Activated CD4-positive, alpha-beta T cell treated with anti-CD3 and anti-CD28 coated beads for 24 hours (primary cell): ENCODE data around the gene INSYN1.
"Not testable (repeated sequence)": the region's sequence is repeated elsewhere in the genome, so short reads cannot be mapped to it uniquely, and the experiment has no call there.

Source experiments
- DNase-seq, 2 donors: peaks; one replicate each; pipeline ENCODE4 v3.0.0-alpha.2; 2020; ENCODE audit warnings: low read depth in 2 of 2

The INSYN1 gene

DNA sequence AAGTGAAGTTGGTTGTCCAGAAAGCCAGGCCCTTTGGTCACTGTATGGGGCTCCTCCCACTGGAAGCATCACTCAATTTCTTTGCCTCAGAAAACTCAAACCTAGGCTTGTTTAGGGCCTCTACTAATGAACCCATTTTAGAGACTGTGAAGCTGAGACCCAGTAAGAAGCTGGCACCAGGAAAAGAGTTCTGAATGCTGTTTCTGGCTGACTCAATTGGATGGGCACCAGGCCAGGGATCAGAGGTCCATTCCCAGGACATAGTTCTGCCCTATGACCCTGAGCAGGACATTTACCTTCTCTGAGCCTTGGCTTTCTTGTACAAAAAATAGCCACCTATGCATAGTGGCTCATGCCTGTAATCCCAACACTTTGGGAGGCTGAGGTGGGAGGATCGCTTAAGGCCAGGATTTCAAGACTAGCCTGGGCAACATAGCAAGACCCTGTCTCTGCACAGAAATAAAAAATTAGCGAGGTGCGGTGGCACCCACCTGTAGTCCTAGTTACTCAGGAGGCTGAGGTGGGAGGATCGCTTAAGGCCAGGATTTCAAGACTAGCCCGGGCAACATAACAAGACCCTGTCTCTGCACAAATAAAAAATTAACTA is 38.4 kb downstream of the INSYN1 start:
- no peak for DNase-seq

DNA sequence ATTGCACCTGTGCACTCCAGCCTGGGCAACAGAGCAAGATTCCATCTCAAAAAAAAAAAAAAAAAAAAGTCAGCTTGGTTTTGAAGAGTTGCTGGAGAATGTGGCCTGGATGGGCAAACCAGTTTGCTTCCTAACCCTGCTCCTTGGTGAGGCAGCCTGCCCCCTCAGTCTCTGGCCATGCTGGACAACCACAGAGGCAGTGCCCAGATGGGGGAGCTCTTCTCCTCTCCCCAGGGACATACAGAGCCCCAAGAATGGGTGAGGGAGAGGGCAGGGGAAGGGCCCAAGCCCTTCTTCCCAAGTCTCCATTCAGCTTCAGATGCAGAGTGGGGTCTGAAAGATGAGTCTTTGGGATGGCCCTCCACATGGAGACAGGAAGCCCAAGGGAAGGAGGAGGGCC is 41.0 kb downstream of the INSYN1 start:
- DNase-seq: no peak

DNA sequence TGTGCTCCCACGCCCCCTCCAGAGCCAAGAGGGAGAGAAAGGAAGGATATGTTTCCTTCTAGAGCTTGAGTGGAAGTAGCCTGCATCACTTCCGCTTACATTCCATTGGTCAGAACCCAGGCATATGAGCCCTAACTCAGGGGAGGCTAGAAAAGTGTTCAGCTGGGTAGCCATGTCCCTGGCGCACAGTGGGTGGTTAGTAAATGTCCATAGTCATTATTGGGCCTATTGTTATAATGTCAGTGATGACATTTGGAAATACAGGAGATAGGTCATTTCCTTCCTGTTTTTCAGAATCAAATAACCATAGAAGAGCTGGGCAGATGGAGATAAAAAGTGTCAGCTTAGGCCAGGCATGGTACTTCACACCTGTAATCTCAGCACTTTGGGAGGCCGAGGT is 41.6 kb downstream of the INSYN1 start:
- DNase-seq: no peak

DNA sequence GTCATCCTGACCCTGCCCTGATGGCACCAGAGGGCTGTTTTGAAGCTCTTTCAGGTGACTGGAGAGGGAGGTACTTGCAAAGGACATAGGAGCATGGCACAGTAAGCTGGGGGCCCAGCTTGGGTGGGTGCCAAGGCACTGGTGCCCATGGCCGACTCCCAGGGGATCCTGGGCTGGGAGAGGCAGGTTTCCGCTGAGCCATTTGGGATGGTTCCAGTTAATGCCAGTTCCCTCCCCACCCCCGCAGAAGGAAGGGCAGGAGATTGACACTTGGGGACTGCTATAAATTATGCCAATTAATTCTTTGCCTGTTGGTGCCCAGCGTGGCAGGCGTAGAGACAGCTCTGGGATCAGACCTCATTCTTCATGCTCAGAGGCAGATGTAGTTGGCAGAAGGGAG is 42.8 kb downstream of the INSYN1 start:
- no peak for DNase-seq

DNA sequence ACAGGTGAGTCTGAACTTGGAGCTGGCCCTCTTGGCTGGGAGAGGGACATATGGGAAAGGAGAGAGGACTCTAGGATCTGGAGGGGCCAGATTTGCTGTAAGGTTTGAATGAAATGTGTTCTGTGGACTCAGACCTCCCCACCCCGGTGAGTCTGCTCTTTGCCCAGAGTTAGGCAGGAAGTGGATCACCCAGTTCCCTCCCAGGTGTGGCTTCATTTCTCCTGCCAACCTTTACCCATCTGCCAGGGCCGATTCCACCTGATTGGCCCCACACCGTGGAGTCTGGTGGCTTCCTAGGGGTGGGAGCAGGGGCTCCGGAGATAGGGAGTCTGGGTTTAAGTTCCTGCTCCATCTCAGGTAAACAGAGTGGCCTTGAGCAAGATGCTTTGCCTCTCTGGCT is 43.5 kb downstream of the INSYN1 start:
- no peak for DNase-seq

DNA sequence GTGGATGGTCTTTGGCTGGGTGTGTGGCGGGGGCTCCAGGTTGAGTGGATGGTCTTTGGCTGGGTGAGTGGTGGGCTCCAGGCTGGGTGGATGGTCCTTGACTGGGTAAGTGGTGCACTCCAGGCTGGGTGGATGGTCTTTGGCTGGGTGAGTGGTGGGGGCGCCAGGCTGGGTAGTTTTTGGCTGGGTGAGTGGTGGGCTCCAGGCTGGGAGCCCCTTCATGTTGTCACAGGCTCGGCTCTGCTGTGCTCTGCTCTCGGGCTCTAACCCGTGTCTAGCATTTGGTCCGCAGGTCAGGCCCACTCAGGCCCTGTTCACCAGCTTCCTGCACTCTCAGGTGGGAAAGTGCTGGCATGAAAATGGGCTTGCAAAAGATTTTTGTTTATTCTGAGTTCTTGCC is 43.9 kb downstream of the INSYN1 start:
- DNase-seq: no peak

DNA sequence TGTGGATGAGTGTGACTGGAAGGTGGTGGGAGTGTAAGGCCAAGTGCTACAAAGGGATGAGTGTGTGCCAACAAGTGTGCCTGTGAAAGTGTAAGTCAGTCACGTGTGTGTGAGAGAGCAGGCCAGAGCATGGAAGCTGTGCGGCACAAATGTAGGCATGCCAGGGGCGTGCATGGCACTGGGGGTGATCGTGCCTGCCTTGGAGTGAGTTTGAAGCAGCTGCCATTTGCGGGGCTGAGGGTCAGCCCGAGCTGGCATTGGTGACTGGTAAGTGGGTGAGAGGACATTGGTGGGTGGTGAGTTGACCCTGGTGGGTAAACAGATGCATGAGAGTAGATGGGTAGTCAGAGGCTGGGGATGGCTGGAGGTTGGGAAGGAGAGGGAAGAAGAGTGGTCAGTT is 44.5 kb downstream of the INSYN1 start:
- DNase-seq: no peak

DNA sequence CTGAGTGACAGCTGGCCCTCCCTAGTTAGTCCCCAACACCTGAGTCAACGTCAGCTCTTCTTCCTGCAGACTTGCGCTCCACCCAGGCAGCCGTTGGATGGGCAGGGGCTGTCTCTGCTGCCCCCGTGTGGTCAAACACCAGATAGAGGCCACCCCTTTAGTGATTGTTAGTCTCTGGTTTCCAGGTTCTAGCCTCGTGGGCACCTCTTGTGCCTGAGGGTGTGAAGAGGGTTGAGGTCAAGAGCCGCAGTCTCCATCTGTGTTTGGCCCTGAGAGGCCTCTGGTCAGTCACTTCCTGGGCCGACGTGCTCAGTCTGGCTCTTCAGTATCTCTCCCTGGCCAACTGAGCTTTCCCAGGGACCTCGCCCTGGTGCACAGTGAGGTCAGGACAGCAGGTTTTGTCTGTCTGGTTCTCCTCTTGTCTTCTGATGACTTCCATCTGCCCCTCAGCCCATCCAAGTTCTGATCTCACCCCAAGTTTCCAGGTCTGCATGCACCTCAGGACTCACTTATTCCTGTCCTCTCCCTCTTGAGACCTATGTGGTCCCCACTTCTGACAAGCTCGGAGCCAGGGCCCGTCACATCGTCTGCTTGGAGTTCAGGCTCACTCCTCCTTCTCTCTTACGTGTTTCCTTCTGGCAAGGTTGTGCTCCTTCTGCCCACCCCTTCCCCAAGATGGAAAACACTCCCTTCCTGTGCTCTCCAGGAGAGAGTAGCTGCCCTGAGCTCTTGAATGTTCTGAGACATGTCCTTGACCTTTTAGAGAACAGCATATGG is 48.1 kb downstream of the INSYN1 start:
- peak; percentile 58 to 64 for DNase-seq

DNA sequence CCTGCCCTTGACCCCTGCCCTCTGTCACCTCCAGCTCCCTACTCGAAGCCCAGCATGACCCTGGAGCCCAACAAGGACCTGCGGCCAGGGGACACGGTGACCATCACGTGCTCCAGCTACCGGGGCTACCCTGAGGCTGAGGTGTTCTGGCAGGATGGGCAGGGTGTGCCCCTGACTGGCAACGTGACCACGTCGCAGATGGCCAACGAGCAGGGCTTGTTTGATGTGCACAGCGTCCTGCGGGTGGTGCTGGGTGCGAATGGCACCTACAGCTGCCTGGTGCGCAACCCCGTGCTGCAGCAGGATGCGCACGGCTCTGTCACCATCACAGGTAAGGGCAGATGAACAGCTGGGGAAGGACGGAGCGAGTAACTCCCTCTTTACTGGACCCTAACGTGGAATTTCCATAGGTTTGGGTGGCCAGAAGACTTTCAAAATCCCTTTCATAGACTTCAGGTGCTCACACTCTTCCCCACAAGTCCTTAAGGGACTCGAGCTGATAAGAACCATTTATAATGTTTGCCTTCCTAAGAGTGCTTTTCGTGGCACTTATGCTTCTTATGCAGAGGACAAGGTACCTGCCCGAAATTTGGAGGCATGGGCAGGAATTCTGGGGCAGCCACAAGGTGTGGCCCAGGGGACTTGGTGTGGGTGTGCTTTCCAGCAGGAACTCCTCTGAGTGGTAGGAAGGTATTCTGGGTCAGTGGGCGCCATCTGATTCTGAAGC is 48.8 kb downstream of the INSYN1 start:
- not testable (repeated sequence) for DNase-seq

DNA sequence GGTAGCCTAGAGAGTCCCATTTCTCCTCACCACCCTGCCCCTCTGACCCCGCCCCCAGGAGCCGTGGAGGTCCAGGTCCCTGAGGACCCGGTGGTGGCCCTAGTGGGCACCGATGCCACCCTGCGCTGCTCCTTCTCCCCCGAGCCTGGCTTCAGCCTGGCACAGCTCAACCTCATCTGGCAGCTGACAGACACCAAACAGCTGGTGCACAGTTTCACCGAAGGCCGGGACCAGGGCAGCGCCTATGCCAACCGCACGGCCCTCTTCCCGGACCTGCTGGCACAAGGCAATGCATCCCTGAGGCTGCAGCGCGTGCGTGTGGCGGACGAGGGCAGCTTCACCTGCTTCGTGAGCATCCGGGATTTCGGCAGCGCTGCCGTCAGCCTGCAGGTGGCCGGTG is 49.5 kb downstream of the INSYN1 start:
- DNase-seq: not testable (repeated sequence)

DNA sequence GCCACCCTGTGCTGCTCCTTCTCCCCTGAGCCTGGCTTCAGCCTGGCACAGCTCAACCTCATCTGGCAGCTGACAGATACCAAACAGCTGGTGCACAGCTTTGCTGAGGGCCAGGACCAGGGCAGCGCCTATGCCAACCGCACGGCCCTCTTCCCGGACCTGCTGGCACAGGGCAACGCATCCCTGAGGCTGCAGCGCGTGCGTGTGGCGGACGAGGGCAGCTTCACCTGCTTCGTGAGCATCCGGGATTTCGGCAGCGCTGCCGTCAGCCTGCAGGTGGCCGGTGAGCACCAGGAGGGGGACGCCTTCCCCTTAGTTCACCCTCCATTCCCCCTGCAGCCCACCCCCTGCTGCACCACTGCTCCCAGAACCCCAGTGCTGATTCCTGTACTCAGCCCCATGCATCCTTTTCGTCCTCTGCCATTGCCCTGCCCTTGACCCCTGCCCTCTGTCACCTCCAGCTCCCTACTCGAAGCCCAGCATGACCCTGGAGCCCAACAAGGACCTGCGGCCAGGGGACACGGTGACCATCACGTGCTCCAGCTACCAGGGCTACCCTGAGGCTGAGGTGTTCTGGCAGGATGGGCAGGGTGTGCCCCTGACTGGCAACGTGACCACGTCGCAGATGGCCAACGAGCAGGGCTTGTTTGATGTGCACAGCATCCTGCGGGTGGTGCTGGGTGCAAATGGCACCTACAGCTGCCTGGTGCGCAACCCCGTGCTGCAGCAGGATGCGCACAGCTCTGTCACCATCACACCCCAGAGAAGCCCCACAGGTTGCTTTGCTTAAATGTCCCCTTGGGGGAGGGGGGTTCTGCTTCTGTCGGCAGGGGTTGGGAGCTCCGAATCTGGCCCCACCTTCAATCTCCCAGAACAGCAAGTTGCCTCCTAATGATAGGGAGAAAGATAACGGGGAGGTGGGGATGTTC is 50.6 kb downstream of the INSYN1 start:
- not testable (repeated sequence) for DNase-seq

DNA sequence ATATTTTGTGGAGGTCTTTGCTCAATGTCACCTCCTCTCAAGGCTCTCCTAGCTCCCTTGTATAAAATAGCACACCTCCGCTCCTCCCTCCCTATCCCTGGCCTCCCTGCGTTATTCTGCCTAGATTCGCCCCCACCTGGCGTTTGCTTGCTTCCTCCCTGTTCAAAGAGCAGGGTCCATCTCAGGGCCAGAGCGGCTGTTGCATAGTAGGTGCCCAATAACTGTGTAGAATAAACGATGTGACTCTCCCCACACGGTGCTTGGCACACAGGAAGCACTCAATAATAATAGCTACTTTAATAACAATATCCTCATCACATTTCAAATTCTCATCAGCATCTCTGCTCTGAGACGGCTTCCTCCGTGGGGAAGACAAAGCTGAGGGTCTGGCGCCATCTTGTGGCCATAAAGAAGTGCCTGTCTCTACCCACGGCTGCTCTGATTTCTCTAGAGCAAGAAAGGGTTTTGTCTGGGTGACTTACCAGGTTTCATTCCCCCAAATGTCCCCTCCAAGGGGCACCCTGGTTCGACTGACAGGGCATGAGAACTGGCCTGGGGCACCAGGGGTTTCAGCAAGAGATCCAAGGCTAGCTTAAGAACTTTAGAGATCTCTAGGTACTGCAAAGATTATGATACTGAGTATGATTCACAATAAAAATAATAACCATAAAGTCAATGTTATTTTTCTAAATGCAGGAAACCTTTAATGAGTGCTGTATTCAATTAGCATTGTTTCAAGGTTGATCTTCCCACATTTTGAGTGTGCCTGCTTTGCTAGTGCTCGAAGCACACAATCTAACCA is 52.9 kb downstream of the INSYN1 start:
- peak; percentile 62 to 67 for DNase-seq

DNA sequence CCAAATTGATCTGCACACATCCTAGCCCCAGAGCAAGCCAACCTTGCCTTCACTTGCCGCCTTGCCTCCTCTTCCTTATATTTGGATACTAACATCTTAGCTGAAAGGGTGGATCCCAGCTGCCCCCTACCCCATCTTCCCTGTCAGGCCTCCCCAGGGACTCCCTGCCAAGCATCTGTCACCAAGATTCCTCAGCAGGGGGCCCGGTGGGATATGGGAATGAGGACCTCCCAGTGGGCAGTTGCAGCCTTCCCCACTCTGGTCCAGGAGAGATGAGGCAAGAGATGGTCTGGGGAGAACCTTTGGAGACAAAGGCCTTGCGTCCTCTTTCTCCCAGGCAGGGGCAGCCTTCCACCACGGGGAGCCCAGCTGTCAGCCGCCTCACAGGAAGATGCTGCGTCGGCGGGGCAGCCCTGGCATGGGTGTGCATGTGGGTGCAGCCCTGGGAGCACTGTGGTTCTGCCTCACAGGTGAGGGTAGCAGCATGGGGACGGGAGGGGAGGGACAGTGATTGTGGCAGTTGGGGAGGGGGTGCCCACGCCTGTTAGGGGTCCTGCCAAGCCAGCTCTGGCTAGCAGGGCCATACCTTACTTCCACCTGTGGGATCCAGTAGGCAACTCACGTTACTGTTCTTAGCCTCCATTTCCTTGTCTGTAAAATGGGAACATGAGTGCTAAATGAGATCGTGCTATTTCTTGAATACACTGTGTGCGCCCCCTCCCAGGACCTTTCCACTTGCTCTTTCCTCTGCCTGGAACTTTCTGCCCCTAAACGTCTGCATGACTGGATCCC is 53.7 kb downstream of the INSYN1 start:
- DNase-seq: no peak

DNA sequence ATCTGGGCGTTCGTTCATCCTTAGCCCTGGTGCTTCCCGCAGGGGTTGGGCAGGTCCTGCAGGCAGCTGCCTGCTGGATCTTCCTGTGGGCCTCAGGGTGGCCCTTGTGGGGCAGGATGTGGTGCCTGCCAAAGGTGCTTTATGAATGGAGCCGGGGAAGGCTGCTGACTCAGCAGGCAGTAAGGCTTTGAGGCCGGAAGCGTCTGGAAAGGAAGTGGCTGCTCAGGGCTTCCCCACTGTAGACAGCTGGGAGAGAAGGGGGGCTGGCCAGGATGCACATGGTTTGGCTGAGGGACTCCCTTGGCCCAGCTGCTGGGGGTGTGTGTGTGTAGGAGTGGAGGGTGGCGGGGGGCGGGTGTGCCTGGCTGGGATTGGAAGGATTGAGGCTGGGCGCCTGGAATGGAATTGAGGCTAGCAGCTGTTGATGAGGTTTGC is 56.1 kb downstream of the INSYN1 start:
- DNase-seq: peak; percentile 54 to 69

DNA sequence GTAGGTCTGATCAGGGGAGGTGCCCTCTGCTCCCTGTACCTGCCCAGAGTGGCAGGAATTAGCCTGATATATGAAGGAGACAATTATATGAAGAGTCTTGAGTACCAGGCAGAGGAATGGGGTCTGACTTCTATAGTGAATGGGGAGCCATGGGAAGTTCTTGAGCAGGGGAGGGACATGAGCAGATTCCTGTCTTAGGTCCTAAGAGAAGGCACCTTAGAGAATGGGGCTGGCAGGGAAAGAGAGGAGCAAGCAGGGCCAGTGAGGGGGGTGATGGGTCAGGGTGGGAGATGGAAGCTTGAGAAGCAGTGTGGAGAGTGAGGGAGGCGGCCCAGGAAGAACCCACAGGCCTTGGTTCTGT is 56.5 kb downstream of the INSYN1 start:
- DNase-seq: no peak

DNA sequence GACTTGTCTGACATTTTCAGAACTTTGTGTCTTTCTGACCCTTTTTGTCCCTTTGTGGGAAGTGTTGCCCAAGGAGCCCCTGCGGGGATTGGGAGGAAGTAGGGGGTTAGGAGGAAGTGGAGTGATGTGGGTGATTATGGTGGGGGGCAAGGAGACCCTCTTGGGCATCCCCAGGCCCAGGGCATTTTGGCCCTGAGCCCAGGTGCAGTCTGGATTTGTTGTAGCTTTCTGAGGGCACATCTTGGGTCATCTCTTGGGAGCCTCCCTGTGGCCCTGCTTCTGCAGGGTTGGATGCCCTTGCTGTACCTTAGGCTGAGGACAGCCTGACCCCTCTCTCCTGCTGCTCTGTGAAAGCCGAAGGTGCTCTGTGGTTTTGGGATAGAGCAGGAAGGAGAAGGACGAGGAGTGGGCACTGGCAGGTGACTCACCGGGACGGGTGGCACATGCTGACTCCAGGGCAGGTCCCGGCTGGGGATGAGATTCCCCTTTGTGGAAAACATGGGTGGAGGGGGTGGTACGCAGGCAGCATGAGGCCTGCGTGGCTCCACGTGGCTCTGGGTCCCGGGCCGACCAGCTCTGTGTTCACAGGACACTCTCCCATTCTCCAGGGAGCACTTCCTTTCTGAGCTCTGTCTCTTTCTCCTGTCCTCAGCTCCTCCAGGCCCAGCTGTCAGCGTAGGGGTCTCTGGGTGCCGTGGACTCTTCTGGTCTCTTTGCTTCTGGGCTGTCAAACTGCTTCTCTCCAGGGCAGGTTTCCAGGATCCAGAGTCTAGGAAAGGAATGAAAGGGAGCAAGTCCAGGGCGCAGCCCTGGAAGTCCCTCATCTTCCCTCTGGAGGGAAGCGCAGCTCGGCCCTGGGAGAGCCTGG is 57.1 kb downstream of the INSYN1 start:
- DNase-seq: no peak

DNA sequence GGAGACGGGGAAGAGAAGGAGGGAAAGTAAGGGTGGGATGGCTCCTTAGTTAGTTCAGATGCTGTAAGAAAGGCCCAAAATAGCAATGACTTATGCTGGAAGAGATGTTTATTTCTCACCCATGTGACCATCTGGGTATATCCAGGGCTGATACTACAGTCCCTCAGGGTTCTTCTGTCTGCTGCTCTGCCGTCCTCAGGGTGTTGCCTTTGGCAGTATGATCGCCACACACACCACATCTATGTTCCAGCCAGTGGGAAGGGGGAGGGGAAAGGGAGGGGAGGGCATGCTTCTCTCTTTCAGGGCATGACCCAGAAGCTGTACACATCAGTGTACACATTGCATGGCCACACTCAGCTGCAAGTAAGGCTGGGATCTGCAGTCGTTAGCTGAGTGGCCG is 58.7 kb downstream of the INSYN1 start:
- no peak for DNase-seq

DNA sequence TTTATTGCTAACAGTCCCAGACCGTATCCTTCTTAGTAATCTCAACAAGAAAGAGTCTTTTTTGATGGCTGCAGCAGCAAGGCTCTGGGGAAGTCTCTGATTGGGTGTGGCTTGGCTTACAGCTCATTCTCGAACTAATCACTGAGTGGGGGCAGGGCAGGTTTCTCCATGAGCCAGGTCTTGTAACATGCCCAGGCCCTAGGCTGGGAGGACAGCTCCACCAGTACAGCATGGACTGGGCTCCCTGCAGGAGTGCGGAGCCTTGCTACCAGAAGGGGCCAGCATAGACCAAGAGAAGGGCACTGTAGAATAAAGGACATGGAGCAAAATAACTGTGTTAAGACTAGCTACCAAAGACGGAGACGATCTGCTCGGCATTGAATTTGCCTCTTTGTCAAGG is 61.8 kb downstream of the INSYN1 start:
- no peak for DNase-seq

DNA sequence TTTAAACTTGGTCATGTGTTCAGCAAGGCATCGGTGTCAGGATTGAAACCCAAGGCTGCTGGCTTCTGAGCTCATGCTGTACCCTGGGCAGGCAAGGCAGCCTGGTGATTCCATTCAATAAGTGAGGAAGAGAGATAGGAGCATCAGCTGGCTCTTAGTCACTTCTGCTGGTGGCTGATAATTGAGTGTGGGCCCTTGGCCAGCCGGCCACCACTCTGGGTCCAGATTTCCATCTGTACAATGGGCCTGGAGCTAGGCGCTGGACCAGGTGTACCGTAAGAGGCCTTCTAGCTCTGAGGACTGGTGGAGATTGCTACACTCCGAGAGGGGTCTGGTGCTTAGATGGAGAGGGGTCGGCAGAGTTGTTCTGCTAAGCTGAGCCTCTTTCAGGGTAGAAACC is 64.7 kb downstream of the INSYN1 start:
- no peak for DNase-seq
